ENCODE measurements around the gene OR6B1.

DNA sequence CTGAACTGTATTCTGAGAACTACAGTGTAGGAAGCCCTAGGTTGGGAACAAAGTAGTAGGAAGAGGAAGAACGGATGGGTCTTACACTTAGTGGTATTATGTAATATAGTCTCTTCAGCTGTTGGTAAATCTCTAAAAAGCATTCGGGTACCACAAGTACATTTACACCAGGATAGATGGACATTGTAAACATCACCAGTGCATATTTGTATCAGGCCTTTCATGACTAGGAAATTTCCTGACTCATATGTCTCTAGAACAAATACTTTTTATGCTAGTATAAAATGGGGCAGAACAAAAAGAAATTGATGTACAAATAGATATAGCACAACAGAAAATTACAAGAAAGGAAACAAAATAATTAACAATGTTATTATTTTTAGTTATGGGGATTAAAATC is 21.5 kb upstream of the OR6B1 start:
- TF ChIP-seq POLR2A (IDR thresholded peaks at IDR 0.05; ENCODE audit: low read depth, low read length) (no peak), POLR2AphosphoS5 (IDR thresholded peaks at IDR 0.05; ENCODE audit: low read depth, low read length) (no peak), TAF1 (IDR thresholded peaks at IDR 0.05; ENCODE audit: borderline replicate concordance, low read depth, low read length) (no peak)

Measured in GM12892 (cell line).